Measurements from ENCODE around the gene NTNG1. TPM values are rescaled to one million over a fixed set of nuclear protein-coding genes. Genes with fewer than 3 reads are reported as not detected.

The NTNG1 gene
- total RNA-seq, 2 donors from 2014 or later: 2.5 to 2.6 TPM

GRCh38 chr1:107532318-107532717, 391.5 kb downstream of the NTNG1 start:
- 91 to 92% methylated on average over 4 to 5 of the region's 5 CpGs for WGBS, 2 experiments (ENCODE audit: insufficient coverage in 1 of 2, insufficient read length in 1 of 2)
- Histone ChIP-seq H3K9ac (ENCODE audit: extremely low read depth, low read length, poor library complexity, severe bottlenecking) (no peak overlapping the region), H3K27ac (ENCODE audit: low read depth, low read length) (no peak overlapping the region), H3K4me1 (ENCODE audit: control insufficient read depth, insufficient read depth, low read length) (peaks cover 4% of the 10 kb centered on the region), H3K9me3 (ENCODE audit: control insufficient read depth, low read length) (no peaks in the 10 kb centered on the region), H3K4me3 (ENCODE audit: low read length) (no peak overlapping the region), H3K27me3 (ENCODE audit: control insufficient read depth, insufficient read depth, low read length, poor library complexity, severe bottlenecking) (no peaks in the 10 kb centered on the region), H3K36me3 (ENCODE audit: control insufficient read depth, insufficient read depth, low read length) (no peaks in the 10 kb centered on the region)
- Mint-ChIP-seq H3K4me3 (no peak overlapping the region), H3K27ac (no peak overlapping the region), H3K9me3 (no peaks in the 10 kb centered on the region), H3K36me3 (ENCODE audit: low read depth) (no peaks in the 10 kb centered on the region), H3K4me1 (peaks cover 30% of the 10 kb centered on the region), H3K27me3 (ENCODE audit: insufficient read depth) (no peaks in the 10 kb centered on the region)
- no peak for DNase-seq
- peak; percentile 18 for TF ChIP-seq CTCF (conservative IDR thresholded peaks at IDR 0.05)

Other genes starting within 250 kb of the NTNG1 start
- gene PRMT6, start 84.4 kb upstream of the NTNG1 start, total RNA-seq: 10 to 100 TPM; 26.0 to 27.6 TPM